ENCODE results near the gene REPIN1.

DNA sequence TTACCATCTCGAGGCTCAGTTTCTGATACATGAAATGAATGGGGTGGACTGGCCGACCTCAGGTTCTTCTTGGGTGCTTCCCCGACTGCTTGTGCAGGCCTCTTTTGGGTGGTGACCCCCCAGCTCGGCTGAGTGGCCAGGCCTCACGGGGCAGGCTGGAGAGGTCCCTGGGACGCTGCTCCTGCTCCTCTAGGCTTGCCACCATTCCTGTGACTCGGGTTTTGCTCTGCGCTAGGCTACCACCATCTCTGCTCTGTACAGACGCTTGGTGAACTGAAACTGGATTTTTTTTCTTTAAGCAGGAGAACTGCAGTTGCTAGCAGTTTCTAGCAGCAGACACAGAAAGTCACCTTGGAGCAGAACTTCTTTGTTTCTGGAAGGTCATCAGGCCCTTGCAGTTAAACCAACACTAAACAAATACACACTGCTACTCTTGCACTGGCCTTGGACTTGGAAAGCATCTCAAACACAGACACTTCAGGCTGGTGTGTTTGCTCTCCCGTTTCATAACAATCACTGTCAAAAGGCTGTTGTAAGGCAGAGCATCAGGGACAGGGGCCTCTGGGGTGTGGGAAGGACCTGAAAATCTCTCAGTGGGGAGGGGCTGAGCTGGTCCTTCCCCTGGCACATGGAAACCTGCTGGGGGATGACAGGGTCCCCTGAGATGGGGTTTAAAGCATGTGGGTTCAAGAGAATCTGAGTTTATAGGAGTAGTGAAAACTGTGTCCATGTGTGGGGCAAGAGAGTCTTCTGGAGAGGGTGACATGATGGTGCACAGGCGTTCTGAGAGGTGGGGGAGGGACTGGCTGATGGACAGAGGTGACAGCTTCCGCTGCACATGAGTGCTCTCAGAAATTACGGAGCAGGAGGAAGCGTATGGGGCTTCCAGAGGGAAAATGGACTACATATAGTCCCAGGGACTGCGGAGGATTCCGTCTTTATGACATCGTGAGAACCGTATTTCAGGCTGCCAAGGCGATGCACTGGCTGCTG is 46.8 kb downstream of the REPIN1 start:
- no peak for TF ChIP-seq CTCF (IDR thresholded peaks at IDR 0.05)
- TF ChIP-seq POLR2A (IDR thresholded peaks at IDR 0.05) = no peak
- TF ChIP-seq EP300 (IDR thresholded peaks at IDR 0.05) = no peak
